Spinal cord (tissue), 10 donors: ENCODE measurements around the gene MOB3A. TPM values are rescaled to one million over a fixed set of nuclear protein-coding genes. Genes with fewer than 3 reads are reported as not detected.

Source experiments
- DNase-seq, 6 donors: peaks; one replicate each; pipeline versions ENCODE4 v3.0.0 to v3.0.0-alpha.2; 2013 to 2015; ENCODE audit warnings: low spot score in 6 of 6, low read depth in 4 of 6
- H3K27ac ChIP-seq: one replicate; pipeline ENCODE4 v1.5.1; 2013; ENCODE audit warnings: low read depth, low read length, control low read depth
- H3K27me3 ChIP-seq: one replicate; pipeline ENCODE4 v1.6.1; 2013; ENCODE audit warnings: low read length; ENCODE audit not compliant: control insufficient read depth, insufficient read depth
- H3K36me3 ChIP-seq: one replicate; pipeline ENCODE4 v1.6.1; 2013; ENCODE audit warnings: low read length; ENCODE audit not compliant: control insufficient read depth, insufficient read depth
- H3K4me1 ChIP-seq: one replicate; pipeline ENCODE4 v1.6.1; 2013; ENCODE audit warnings: low read length; ENCODE audit not compliant: control insufficient read depth, insufficient read depth
- H3K4me3 ChIP-seq: one replicate; pipeline ENCODE4 v1.5.1; 2013; ENCODE audit warnings: low read depth, low read length, control low read depth
- H3K9me3 ChIP-seq: one replicate; pipeline ENCODE4 v1.6.1; 2013; ENCODE audit warnings: low read length; ENCODE audit not compliant: control insufficient read depth, insufficient read depth
- WGBS: methylation state at CpG from one replicate; pipeline ENCODE4 v1.1.5; 2013; ENCODE audit warnings: missing lambda C conversion rate; ENCODE audit not compliant: insufficient coverage; 5-methylcytosine and 5-hydroxymethylcytosine counted together
- polyA plus RNA-seq, 2 donors: library from polyadenylated mRNA; unstranded; fragments of 120-200 nt; gene quantifications; one replicate each; pipeline ENCODE4 v1.2.1, GENCODE V29; 2013; ENCODE audit not compliant: insufficient read length in 2 of 2
- total RNA-seq, 2 donors: library from RNA; depleted of rRNA in 1 of 2; stranded (reverse); fragments of 120-200 nt in 1 of 2; fragments of >200 nt in 1 of 2; gene quantifications; one replicate each; pipeline versions ENCODE4 v1.2.3 to v1.2.4, GENCODE V29; 2013 to 2014
- donor health status: healthy.

The MOB3A gene
- total and polyA plus RNA-seq, 4 donors = 13.3 to 39.4 (median 22.9) TPM

GRCh38 chr19:2062770-2063169 is 33.4 kb downstream of the MOB3A start:
- Histone ChIP-seq H3K36me3 (peaks cover 4% of the 10 kb centered on the region), H3K27ac (peak overlapping the region; percentile 98)
- WGBS = 90% methylated on average over 8 of the region's 9 CpGs

GRCh38 chr19:2062389-2062729 is 33.8 kb downstream of the MOB3A start:
- 45% methylated on average over 9 of the region's 10 CpGs for WGBS
- Histone ChIP-seq H3K4me3 (peak overlapping the region; percentile 72), H3K4me1 (peaks cover 66% of the 10 kb centered on the region), H3K27ac (peak overlapping the region; percentile 98), H3K36me3 (peaks cover 4% of the 10 kb centered on the region), H3K9me3 (no peaks in the 10 kb centered on the region), H3K27me3 (no peaks in the 10 kb centered on the region)
- DNase-seq = no peak

More at GRCh38 chr19:2062770-2063169, 33.4 kb downstream of the MOB3A start:
- H3K9me3 ChIP-seq = no peaks in the 10 kb centered on the region
- H3K4me1 ChIP-seq = peaks cover 62% of the 10 kb centered on the region
- H3K4me3 ChIP-seq = no peak overlapping the region
- no peak for DNase-seq
- no peaks in the 10 kb centered on the region for H3K27me3 ChIP-seq

DNA sequence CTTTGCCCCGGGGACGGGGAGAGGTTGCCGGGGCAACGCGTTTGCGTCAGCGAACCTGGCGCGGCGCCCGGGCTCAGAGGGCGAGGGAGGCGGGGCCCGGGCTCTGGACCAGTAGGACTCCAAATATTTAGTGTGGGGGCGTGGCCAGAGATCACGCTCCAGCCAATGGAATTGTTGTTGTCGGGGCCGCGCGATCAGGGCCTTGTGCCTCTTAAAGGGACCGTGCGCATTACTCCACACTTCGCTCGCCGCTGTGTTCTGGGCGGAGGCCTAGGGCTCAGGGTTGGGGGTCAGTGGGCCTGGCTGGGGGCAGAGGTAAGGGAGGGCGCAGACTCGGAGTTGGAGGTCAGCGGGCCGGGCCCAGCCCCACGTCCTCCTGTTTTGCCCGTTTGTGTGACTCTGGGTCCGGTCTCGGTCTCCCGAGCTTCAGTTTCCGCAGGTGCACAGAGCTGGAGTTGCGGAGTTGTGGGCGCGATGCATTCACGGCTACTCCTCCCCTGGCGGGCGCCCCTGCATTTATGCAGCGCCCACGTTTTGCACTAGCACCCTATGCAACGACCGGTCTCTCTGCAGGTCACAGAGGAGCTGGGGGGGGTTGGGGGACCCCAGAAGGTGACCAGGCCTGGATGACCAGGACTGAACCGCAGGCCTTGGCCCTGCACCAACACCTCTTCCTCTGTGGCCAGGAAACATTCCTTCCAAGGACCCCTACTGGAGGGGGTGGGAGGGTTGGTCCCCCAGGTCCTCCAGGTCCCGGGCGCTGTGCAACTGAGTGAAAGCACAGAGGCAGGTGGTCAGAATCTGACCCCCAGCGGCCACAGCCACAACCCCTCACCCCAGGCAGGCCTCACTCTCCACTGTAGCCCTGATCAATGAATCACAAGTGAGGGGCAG is 34.4 kb downstream of the MOB3A start:
- peak; percentile 94 to 100 (median 98) for DNase-seq
- WGBS = under 1% methylated on average over 46 of the region's 50 CpGs
- Histone ChIP-seq H3K27me3 (no peaks in the 10 kb centered on the region), H3K4me3 (peak overlapping the region; percentile 72), H3K27ac (peak overlapping the region; percentile 98), H3K4me1 (peaks cover 72% of the 10 kb centered on the region), H3K36me3 (peaks cover 4% of the 10 kb centered on the region), H3K9me3 (no peaks in the 10 kb centered on the region)

DNA sequence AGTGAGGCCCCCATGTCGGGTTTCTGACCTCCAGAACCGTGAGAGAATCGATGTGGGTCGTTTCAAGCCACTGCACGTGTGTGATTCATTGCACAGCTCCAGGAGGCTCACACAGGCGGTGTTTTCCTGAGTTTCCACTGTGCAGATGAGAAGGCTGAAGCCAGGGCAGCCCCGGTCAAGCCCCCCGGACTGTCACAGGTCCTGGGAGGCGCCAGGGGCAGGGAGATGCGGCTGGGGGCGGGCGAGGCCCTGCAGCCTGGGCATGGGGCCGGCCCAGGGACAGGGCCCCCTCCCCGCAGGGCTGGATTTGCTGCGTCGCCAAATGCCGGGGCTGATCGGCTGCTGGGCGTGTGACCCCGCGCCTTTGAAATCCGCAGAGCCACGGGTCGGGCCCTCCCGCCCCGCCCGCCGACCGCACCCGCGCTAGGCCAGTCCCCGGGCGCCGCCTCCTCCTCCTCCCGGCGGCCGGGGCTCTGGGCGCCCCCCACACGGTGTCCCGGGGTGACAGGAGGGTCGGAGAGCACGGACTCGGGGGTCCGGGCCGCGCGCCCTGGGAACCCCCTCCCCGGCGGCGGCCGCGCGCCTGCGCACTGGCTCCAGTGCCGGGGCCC is 35.1 kb downstream of the MOB3A start:
- H3K4me3 ChIP-seq = peak overlapping the region; percentile 42
- peak overlapping the region; percentile 97 for H3K27ac ChIP-seq
- peaks cover 4% of the 10 kb centered on the region for H3K36me3 ChIP-seq
- WGBS = under 1% methylated on average over 55 of the region's 55 CpGs
- peaks cover 78% of the 10 kb centered on the region for H3K4me1 ChIP-seq
- no peaks in the 10 kb centered on the region for H3K9me3 ChIP-seq
- no peaks in the 10 kb centered on the region for H3K27me3 ChIP-seq
- DNase-seq = peak in 1 of 6 donors; percentile 69

DNA sequence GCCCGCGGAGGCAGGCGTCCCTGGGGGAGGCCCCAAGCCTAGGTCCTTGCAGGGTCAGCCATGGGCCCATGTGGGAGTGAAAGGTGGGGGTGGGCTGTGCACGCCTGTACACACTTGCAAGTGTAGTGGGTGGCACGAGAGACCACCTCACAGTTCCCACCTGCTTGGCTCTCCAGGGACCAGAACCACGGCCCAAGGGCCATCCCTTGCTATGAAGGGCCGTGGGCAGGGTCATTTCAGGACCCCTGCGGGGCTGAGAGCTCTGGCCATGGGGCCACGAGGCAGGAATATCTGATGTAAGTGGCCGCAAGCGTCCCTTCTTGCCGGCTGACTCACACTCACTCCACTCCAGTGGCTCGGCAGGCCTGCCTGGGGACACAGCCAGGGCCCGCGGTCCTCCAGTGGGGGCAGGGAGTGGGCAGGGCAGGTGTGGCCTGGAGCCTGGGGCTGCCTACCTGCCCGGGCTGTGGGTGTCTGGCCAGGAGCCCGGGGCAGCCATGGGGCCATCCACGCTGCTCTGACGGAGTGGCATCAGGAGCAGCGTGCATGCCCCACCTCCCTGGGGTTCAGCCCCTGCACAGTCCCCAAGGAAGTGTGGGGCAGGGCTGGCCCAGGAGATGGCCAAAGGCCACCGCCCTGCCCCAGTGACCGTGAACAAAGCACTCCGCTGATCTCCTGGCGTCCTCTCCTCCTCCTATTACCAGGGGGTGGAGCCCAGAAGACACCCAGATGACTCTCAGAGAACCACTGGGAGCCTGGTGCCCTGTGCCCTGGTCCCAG is 36.5 kb downstream of the MOB3A start:
- 63% methylated on average over 16 of the region's 24 CpGs for WGBS
- no peaks in the 10 kb centered on the region for H3K9me3 ChIP-seq
- peaks cover 78% of the 10 kb centered on the region for H3K4me1 ChIP-seq
- H3K27ac ChIP-seq = peak overlapping the region; percentile 97
- no peaks in the 10 kb centered on the region for H3K27me3 ChIP-seq
- DNase-seq = no peak
- H3K4me3 ChIP-seq = no peak overlapping the region
- H3K36me3 ChIP-seq = peaks cover 4% of the 10 kb centered on the region

DNA sequence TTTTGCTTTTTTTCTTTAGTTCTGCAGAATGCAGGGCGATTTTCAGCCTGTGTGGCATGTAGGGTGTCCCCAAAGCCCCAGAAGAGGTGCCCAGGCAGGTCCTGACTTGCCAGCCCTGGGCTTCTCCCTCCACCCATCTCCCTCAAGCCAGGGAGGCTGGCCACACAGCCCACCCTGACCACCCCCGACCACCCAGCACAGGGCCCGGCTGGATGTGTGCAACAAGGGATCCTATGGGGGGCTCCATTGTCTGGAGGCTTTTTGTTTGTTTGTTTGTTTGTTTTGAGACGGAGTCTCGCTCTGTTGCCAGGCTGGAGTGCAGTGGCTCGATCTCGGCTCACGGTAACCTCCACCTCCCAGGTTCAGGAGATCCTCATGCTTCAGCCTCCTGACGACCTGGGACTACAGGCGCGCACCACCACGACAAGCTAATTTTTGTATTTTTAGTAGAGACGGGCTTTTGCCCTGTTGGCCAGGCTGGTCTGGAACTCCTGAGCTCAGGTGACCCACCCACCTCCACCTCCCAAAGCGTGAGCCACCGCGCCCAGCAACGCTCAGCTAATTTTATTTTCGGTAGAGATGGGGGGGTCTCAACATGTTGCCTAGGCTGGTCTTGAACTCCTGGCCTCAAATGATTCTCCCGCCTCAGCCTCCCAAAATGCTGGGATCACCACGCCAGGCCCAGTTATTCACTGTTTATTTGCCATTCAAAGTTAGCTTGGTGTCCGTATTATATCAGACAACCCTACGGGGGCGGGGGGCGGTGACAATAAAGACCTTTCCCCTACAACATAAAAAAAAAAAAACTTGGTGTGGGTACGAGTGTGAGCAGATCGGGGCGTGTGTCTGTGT is 37.3 kb downstream of the MOB3A start:
- no peak overlapping the region for H3K4me3 ChIP-seq
- no peaks in the 10 kb centered on the region for H3K27me3 ChIP-seq
- peak overlapping the region; percentile 97 for H3K27ac ChIP-seq
- peaks cover 70% of the 10 kb centered on the region for H3K4me1 ChIP-seq
- peaks cover 4% of the 10 kb centered on the region for H3K36me3 ChIP-seq
- DNase-seq = no peak
- 93% methylated on average over 7 of the region's 27 CpGs for WGBS
- H3K9me3 ChIP-seq = no peaks in the 10 kb centered on the region

GRCh38 chr19:2057484-2058469 is 38.3 kb downstream of the MOB3A start:
- peaks cover 68% of the 10 kb centered on the region for H3K4me1 ChIP-seq
- no peak overlapping the region for H3K4me3 ChIP-seq
- H3K36me3 ChIP-seq = peaks cover 4% of the 10 kb centered on the region
- no peaks in the 10 kb centered on the region for H3K9me3 ChIP-seq
- DNase-seq = no peak
- WGBS = 87% methylated on average over 22 of the region's 23 CpGs
- peak overlapping the region; percentile 80 for H3K27ac ChIP-seq
- no peaks in the 10 kb centered on the region for H3K27me3 ChIP-seq

DNA sequence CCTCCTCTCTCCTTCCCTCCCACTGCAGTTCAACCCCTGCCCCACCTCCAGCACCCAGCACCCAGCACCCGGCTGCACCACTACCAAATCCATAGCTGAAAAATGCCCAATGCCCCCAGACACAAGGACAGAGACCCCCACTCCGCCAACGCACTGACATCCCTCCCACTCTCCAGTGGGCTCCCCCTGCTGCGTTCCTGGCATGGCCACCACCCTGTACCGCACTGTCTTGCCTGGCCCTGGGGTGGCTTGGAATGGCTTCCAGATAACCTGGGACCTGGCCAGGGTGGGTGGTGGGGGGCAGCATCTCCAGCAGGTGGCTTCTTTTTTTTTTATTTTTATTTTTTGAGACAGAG is 39.3 kb downstream of the MOB3A start:
- 42% methylated on average over 4 of the region's 5 CpGs for WGBS
- DNase-seq = no peak
- peaks cover 4% of the 10 kb centered on the region for H3K36me3 ChIP-seq
- H3K4me1 ChIP-seq = peaks cover 64% of the 10 kb centered on the region
- H3K27me3 ChIP-seq = no peaks in the 10 kb centered on the region
- H3K9me3 ChIP-seq = no peaks in the 10 kb centered on the region
- H3K27ac ChIP-seq = peak overlapping the region; percentile 80
- H3K4me3 ChIP-seq = no peak overlapping the region
